ENCODE data around the gene ARSI. TPM values are rescaled to one million over a fixed set of nuclear protein-coding genes. Genes with fewer than 3 reads are reported as not detected.

Gene ARSI
- polyA plus RNA-seq, 1 of the 3 experiments (the other 2 are of a cell fraction): 0.20 TPM

GRCh38 chr5:150311015-150311692, 8.4 kb upstream of the ARSI start (continued):
- TF ChIP-seq, protein P1, sequence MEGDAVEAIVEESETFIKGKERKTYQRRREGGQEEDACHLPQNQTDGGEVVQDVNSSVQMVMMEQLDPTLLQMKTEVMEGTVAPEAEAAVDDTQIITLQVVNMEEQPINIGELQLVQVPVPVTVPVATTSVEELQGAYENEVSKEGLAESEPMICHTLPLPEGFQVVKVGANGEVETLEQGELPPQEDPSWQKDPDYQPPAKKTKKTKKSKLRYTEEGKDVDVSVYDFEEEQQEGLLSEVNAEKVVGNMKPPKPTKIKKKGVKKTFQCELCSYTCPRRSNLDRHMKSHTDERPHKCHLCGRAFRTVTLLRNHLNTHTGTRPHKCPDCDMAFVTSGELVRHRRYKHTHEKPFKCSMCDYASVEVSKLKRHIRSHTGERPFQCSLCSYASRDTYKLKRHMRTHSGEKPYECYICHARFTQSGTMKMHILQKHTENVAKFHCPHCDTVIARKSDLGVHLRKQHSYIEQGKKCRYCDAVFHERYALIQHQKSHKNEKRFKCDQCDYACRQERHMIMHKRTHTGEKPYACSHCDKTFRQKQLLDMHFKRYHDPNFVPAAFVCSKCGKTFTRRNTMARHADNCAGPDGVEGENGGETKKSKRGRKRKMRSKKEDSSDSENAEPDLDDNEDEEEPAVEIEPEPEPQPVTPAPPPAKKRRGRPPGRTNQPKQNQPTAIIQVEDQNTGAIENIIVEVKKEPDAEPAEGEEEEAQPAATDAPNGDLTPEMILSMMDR (IDR thresholded peaks at IDR 0.05): no peak
- TF ChIP-seq NRF1 (IDR thresholded peaks at IDR 0.05; ENCODE audit: low read depth, low read length) (no peak), FOXJ3 (CRISPR knock-in tag; IDR thresholded peaks at IDR 0.05) (no peak), RAD21 (IDR thresholded peaks at IDR 0.05; ENCODE audit: low read length) (no peak), USF2 (IDR thresholded peaks at IDR 0.05; ENCODE audit: borderline replicate concordance, low read depth, low read length) (no peak), MEF2A (IDR thresholded peaks at IDR 0.05; ENCODE audit: borderline replicate concordance, low read depth) (no peak), CHD2 (IDR thresholded peaks at IDR 0.05; ENCODE audit: low read length, partially characterized antibody) (no peak), ELF1 (IDR thresholded peaks at IDR 0.05) (no peak)
- TF ChIP-seq, protein P2, sequence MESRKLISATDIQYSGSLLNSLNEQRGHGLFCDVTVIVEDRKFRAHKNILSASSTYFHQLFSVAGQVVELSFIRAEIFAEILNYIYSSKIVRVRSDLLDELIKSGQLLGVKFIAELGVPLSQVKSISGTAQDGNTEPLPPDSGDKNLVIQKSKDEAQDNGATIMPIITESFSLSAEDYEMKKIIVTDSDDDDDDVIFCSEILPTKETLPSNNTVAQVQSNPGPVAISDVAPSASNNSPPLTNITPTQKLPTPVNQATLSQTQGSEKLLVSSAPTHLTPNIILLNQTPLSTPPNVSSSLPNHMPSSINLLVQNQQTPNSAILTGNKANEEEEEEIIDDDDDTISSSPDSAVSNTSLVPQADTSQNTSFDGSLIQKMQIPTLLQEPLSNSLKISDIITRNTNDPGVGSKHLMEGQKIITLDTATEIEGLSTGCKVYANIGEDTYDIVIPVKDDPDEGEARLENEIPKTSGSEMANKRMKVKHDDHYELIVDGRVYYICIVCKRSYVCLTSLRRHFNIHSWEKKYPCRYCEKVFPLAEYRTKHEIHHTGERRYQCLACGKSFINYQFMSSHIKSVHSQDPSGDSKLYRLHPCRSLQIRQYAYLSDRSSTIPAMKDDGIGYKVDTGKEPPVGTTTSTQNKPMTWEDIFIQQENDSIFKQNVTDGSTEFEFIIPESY (IDR thresholded peaks at IDR 0.05; ENCODE audit: borderline replicate concordance, low read depth): no peak

- Histone ChIP-seq H3K9me2 (no peaks in the 10 kb centered on the region), H3K27ac (ENCODE audit: low read depth in 2 of 2, low read length in 1 of 2) (no peak overlapping the region), H3K4me1 (ENCODE audit: control insufficient read depth in 1 of 2, insufficient read depth in 2 of 2, low read depth in 1 of 2, low read length in 1 of 2) (peaks cover 16 to 19% of the 10 kb centered on the region in 2 experiments; a peak in 2 of 4 replicates), H3K4me3 (ENCODE audit: low read depth in 2 of 2, low read length in 1 of 2) (no peak overlapping the region), H3K4me2 (no peak overlapping the region), H4K20me1 (ENCODE audit: insufficient read depth) (no peaks in the 10 kb centered on the region), H3K9ac (no peak overlapping the region), H2AFZ (ENCODE audit: low read depth) (no peak overlapping the region), H3K79me2 (ENCODE audit: insufficient read depth) (no peaks in the 10 kb centered on the region), H3K27me3 (ENCODE audit: insufficient read depth) (no peaks in the 10 kb centered on the region), H3F3A (replicated peaks; ENCODE audit: insufficient read depth) (peaks cover 3% of the 10 kb centered on the region), H3K36me3 (replicated peaks in 1 of 2; ENCODE audit: control insufficient read depth in 1 of 2, insufficient read depth in 2 of 2, low read length in 1 of 2) (no peaks in the 10 kb centered on the region), H3K9me3 (no peaks in the 10 kb centered on the region)
- CTCF ChIA-PET: interaction anchor here (0.9 to 1.8 kb wide), 2 partner anchors 10 to 41 kb away, joined by 3 to 4 read pairs; no protein-coding TSS in a partner anchor
- no peak for DNase-seq
- POLR2A ChIA-PET: no interaction called here
- WGBS (ENCODE audit: low lambda C conversion rate): 88% methylated on average over 5 of the region's 5 CpGs
- TF ChIP-seq RAD21 (IDR thresholded peaks at IDR 0.05; ENCODE audit: low read length) (no peak), FOXJ3 (CRISPR knock-in tag; IDR thresholded peaks at IDR 0.05) (no peak), GABPA (IDR thresholded peaks at IDR 0.05; ENCODE audit: low read depth) (no peak), EP300 (IDR thresholded peaks at IDR 0.05; ENCODE audit: borderline replicate concordance in 1 of 2, low read depth in 1 of 2, low read length in 1 of 2) (no peak), FOSL2 (IDR thresholded peaks at IDR 0.05; ENCODE audit: borderline replicate concordance, low read depth) (no peak), TEAD4 (IDR thresholded peaks at IDR 0.05; ENCODE audit: borderline replicate concordance, insufficient read depth) (no peak), EZH2phosphoT487 (IDR thresholded peaks at IDR 0.05; ENCODE audit: borderline replicate concordance, low read depth) (no peak), MXI1 (IDR thresholded peaks at IDR 0.05; ENCODE audit: low read depth, low read length) (no peak), CHD2 (IDR thresholded peaks at IDR 0.05; ENCODE audit: low read length, partially characterized antibody) (no peak)
- TF ChIP-seq, protein P2 (IDR thresholded peaks at IDR 0.05; ENCODE audit: borderline replicate concordance, low read depth): no peak
Observed at GRCh38 chr5:150310246-150310645, 7.5 kb upstream of the ARSI start.
